SK-N-SH (cell line): Measurements from ENCODE around the gene RUSC2. TPM values are rescaled to one million over a fixed set of nuclear protein-coding genes. Genes with fewer than 3 reads are reported as not detected.
A peak's percentile ranks its signal among the peaks of the same experiment; 100 is the strongest.
"Not testable (repeated sequence)": the region's sequence is repeated elsewhere in the genome, so short reads cannot be mapped to it uniquely, and the experiment has no call there.

Experiments used
- CTCF ChIA-PET: fragments of 300-600, 350-600 bp; formaldehyde crosslinking; extraction: SDS; loops from one replicate; lab custom pipeline; 2021; lab: Yijun Ruan, JAX
- POLR2A ChIA-PET: fragments of 350-600 bp; sonication (Branson Sonifier 250); formaldehyde crosslinking; extraction: SDS; loops from one replicate; lab custom pipeline; 2020; ENCODE audit warnings: antibody characterized with exemption, inconsistent platforms; lab: Yijun Ruan, JAX
- DNase-seq: peaks from one replicate; pipeline ENCODE4 v3.0.0; 2012
- H2AFZ ChIP-seq: fragments of 200-600 bp; sonication (generic); 2 replicates; pipeline ENCODE4 v1.8.1; 2016; ENCODE audit warnings: antibody characterized with exemption, mild to moderate bottlenecking, low read depth
- H3F3A ChIP-seq: fragments of 200-600 bp; sonication (generic); replicated peaks from 2 replicates; pipeline ENCODE3; 2016; ENCODE audit warnings: antibody characterized with exemption, mild to moderate bottlenecking; ENCODE audit not compliant: insufficient read depth
- H3K27ac ChIP-seq, 2 experiments: fragments of 200-500 bp in 1 of 2; fragments of 200-600 bp in 1 of 2; sonication (Bioruptor generic) in 1 of 2; sonication (generic), shearing (Covaris generic) in 1 of 2; 2 replicates each; pipeline versions ENCODE4 v1.5.1 to v1.6.1; 2014 to 2016; ENCODE audit warnings: low read depth in 2 of 2, inconsistent platforms in 1 of 2, low read length in 1 of 2, mild to moderate bottlenecking in 1 of 2, mixed read lengths in 1 of 2
- H3K27me3 ChIP-seq: fragments of 200-600 bp; sonication (generic), shearing (Covaris generic); 2 replicates; pipeline ENCODE4 v1.6.1; 2016; ENCODE audit warnings: mixed run types; ENCODE audit not compliant: insufficient read depth
- H3K36me3 ChIP-seq, 2 experiments: fragments of 200-500 bp in 1 of 2; fragments of 200-600 bp in 1 of 2; sonication (Bioruptor generic) in 1 of 2; sonication (generic) in 1 of 2; replicated peaks in 1 of 2; 2 replicates each; pipeline versions ENCODE3 to v1.5.1; 2014 to 2016; ENCODE audit warnings: low read length in 1 of 2, mild to moderate bottlenecking in 1 of 2; ENCODE audit not compliant: insufficient read depth in 2 of 2, control insufficient read depth in 1 of 2
- H3K4me1 ChIP-seq, 2 experiments: fragments of 200-500 bp in 1 of 2; fragments of 200-600 bp in 1 of 2; sonication (Bioruptor generic) in 1 of 2; sonication (generic), shearing (Covaris generic) in 1 of 2; 2 replicates each; pipeline versions ENCODE4 v1.5.1 to v1.6.1; 2014 to 2016; ENCODE audit warnings: low read depth in 1 of 2, low read length in 1 of 2, mixed run types in 1 of 2; ENCODE audit not compliant: insufficient read depth in 2 of 2, control insufficient read depth in 1 of 2
- H3K4me2 ChIP-seq: fragments of 200-600 bp; sonication (generic), shearing (Covaris generic); 2 replicates; pipeline ENCODE4 v1.6.1; 2017; ENCODE audit warnings: mixed run types
- H3K4me3 ChIP-seq, 2 experiments: fragments of 200-500 bp in 1 of 2; fragments of 200-600 bp in 1 of 2; sonication (Bioruptor generic) in 1 of 2; sonication (generic), shearing (Covaris generic) in 1 of 2; 2 replicates each; pipeline versions ENCODE4 v1.5.1 to v1.8.1; 2014 to 2016; ENCODE audit warnings: low read depth in 2 of 2, inconsistent platforms in 1 of 2, low read length in 1 of 2, mild to moderate bottlenecking in 1 of 2, mixed read lengths in 1 of 2, moderate library complexity in 1 of 2
- H3K79me2 ChIP-seq: fragments of 200-600 bp; sonication (generic); 2 replicates; pipeline ENCODE4 v1.8.1; 2017; ENCODE audit warnings: mild to moderate bottlenecking; ENCODE audit not compliant: insufficient read depth
- H3K9ac ChIP-seq: fragments of 200-600 bp; sonication (generic); 2 replicates; pipeline ENCODE4 v1.6.1; 2017; ENCODE audit warnings: mixed run types
- H3K9me2 ChIP-seq: fragments of 200-600 bp; sonication (generic); 2 replicates; pipeline ENCODE4 v1.6.1; 2017; ENCODE audit warnings: mixed run types
- H3K9me3 ChIP-seq: fragments of 200-600 bp; sonication (generic); 2 replicates; pipeline ENCODE4 v1.6.1; 2017; ENCODE audit warnings: mixed run types, mild to moderate bottlenecking, moderate library complexity
- H4K20me1 ChIP-seq: fragments of 200-600 bp; sonication (generic); 2 replicates; pipeline ENCODE4 v1.6.1; 2017; ENCODE audit warnings: mild to moderate bottlenecking, mixed run types; ENCODE audit not compliant: insufficient read depth
- CHD2 ChIP-seq: fragments of 150-350 bp; IDR thresholded peaks from 2 replicates; pipeline ENCODE4 v1.6.1; 2018; ENCODE audit warnings: low read length; ENCODE audit not compliant: partially characterized antibody
- EP300 ChIP-seq, 2 experiments: IDR thresholded peaks; 2 replicates each; pipeline versions ENCODE4 v1.4.0 to v1.6.1; 2012; ENCODE audit warnings: borderline replicate concordance in 1 of 2, low read depth in 1 of 2, low read length in 1 of 2
- EZH2phosphoT487 ChIP-seq: fragments of 200-600 bp; sonication (generic); IDR thresholded peaks from 2 replicates; pipeline ENCODE4 v1.6.1; 2017; ENCODE audit warnings: low read depth, mixed run types, mild to moderate bottlenecking, antibody characterized with exemption, moderate library complexity, borderline replicate concordance
- FOSL2 ChIP-seq: IDR thresholded peaks from 2 replicates; pipeline ENCODE4 v1.4.0; 2012; ENCODE audit warnings: low read depth, mild to moderate bottlenecking, moderate library complexity, borderline replicate concordance
- FOXJ3 ChIP-seq: sonication (generic); formaldehyde crosslinking; IDR thresholded peaks from 2 replicates; pipeline ENCODE4 v1.5.1; 2020; ENCODE audit warnings: mild to moderate bottlenecking, missing genetic modification reagents
- GABPA ChIP-seq: IDR thresholded peaks from 2 replicates; pipeline ENCODE4 v1.4.0; 2012; ENCODE audit warnings: low read depth, mild to moderate bottlenecking
- GATA2 ChIP-seq: sonication (generic); formaldehyde crosslinking; IDR thresholded peaks from 2 replicates; pipeline ENCODE4 v1.5.0; 2020; ENCODE audit warnings: mild to moderate bottlenecking, missing genetic modification reagents
- IRF3 ChIP-seq: fragments of 150-350 bp; IDR thresholded peaks from 2 replicates; pipeline ENCODE4 v1.6.1; 2016; ENCODE audit warnings: mild to moderate bottlenecking, low read depth, low read length
- RAD21 ChIP-seq: IDR thresholded peaks from 2 replicates; pipeline ENCODE4 v1.6.1; 2012; ENCODE audit warnings: mild to moderate bottlenecking, low read length
- RCOR1 ChIP-seq: fragments of 150-350 bp; IDR thresholded peaks from 2 replicates; pipeline ENCODE4 v1.6.1; 2017; ENCODE audit warnings: antibody characterized with exemption, low read length
- REST ChIP-seq: IDR thresholded peaks from 2 replicates; pipeline ENCODE4 v1.6.1; 2012; ENCODE audit warnings: mild to moderate bottlenecking, low read depth, low read length, moderate library complexity
- TAF1 ChIP-seq: IDR thresholded peaks from 2 replicates; pipeline ENCODE4 v1.6.1; 2012; ENCODE audit warnings: low read depth, mild to moderate bottlenecking, low read length, moderate library complexity, borderline replicate concordance
- TCF12 ChIP-seq: IDR thresholded peaks from 2 replicates; pipeline ENCODE4 v1.4.0; 2012
- YY1 ChIP-seq: IDR thresholded peaks from 2 replicates; pipeline ENCODE4 v1.4.0; 2012; ENCODE audit warnings: low read depth, mild to moderate bottlenecking
- ZBTB33 ChIP-seq: IDR thresholded peaks from 2 replicates; pipeline ENCODE4 v1.4.0; 2012; ENCODE audit warnings: low read depth, borderline replicate concordance
- WGBS: methylation state at CpG from one replicate; pipeline ENCODE4 v1.1.6; 2017; ENCODE audit warnings: low lambda C conversion rate; 5-methylcytosine and 5-hydroxymethylcytosine counted together
- polyA plus RNA-seq, 3 experiments: library from polyadenylated mRNA; depleted of rRNA; stranded (reverse); fragments of >200 nt; gene quantifications; 2 replicates each; pipeline ENCODE4 v1.2.3, GENCODE V29; 2012
- TF ChIP-seq, protein P1 (sequence below): IDR thresholded peaks from 2 replicates; pipeline ENCODE4; 2012

Gene RUSC2
- polyA plus RNA-seq, 1 of the 3 experiments (the other 2 are of a cell fraction): 14.5 TPM

GRCh38 chr9:35534921-35535320 is 45.0 kb downstream of the RUSC2 start:
- H2AFZ ChIP-seq, H3K9ac ChIP-seq, H3F3A ChIP-seq, H3K9me2 ChIP-seq, H3K27ac ChIP-seq, POLR2A ChIA-PET, H4K20me1 ChIP-seq, H3K4me2 ChIP-seq, H3K36me3 ChIP-seq, H3K9me3 ChIP-seq, DNase-seq, H3K4me3 ChIP-seq, H3K27me3 ChIP-seq: not testable (repeated sequence)
- peaks cover 84% of the 10 kb centered on the region for H3K79me2 ChIP-seq
- H3K4me1 ChIP-seq: peaks cover 5 to 19% of the 10 kb centered on the region in 2 experiments; a peak in 3 of 4 replicates
- WGBS: 100% methylated on average over 3 of the region's 3 CpGs
- CTCF ChIA-PET: interaction anchor here (0.6 to 1.6 kb wide), 3 partner anchors 19 to 64 kb away, joined by 3 to 6 read pairs (median 3); no protein-coding TSS in a partner anchor

DNA sequence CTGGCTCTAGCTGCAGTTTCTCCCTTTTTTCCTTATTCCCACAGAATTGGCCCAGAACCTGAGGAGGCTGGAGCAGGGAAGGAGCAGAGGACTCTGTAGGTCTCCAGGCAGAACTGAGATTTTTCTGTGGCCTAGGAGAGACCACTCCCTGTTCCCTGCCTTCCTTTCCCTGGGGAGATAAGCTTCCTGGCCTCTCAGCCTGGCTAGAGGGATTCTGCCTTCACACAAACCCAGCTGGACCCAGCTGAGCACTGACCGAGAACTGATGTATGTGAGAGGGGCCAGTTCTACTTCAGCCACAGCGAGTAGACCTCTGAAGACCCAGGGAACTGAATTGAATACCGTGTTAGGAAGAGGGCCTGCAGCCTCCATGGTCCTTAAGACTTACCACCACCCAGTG is 48.0 kb downstream of the RUSC2 start:
- ChIA-PET POLR2A (interaction anchor here (1.0 kb wide), 2 partner anchors 8 to 49 kb away, joined by 3 to 5 read pairs; no protein-coding TSS in a partner anchor), CTCF (interaction anchor here (0.7 to 4.6 kb wide), 7 partner anchors 9 to 421 kb away, joined by 3 to 37 read pairs (median 4); no protein-coding TSS in a partner anchor)
- H3K9me3 ChIP-seq: no peaks in the 10 kb centered on the region
- no peaks in the 10 kb centered on the region for H3K9me2 ChIP-seq
- H3K4me1 ChIP-seq: peaks cover 5 to 27% of the 10 kb centered on the region in 2 experiments; a peak in 3 of 4 replicates
- H3F3A ChIP-seq: peaks cover 7% of the 10 kb centered on the region
- H3K36me3 ChIP-seq: peaks cover 3 to 8% of the 10 kb centered on the region in 2 experiments
- no peak for DNase-seq
- H3K79me2 ChIP-seq: peaks cover 88% of the 10 kb centered on the region
- no peaks in the 10 kb centered on the region for H4K20me1 ChIP-seq
- no peak overlapping the region for H2AFZ ChIP-seq
- 100% methylated on average over 3 of the region's 3 CpGs for WGBS
- TF ChIP-seq TCF12: no peak
- TF ChIP-seq, protein P1, sequence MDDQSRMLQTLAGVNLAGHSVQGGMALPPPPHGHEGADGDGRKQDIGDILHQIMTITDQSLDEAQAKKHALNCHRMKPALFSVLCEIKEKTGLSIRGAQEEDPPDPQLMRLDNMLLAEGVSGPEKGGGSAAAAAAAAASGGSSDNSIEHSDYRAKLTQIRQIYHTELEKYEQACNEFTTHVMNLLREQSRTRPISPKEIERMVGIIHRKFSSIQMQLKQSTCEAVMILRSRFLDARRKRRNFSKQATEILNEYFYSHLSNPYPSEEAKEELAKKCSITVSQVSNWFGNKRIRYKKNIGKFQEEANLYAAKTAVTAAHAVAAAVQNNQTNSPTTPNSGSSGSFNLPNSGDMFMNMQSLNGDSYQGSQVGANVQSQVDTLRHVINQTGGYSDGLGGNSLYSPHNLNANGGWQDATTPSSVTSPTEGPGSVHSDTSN: no peak
- TF ChIP-seq YY1: no peak
- TF ChIP-seq CHD2: no peak
- TF ChIP-seq EP300 (IDR thresholded peaks at IDR 0.05; ENCODE audit: borderline replicate concordance in 1 of 2, low read depth in 1 of 2, low read length in 1 of 2): no peak
- no peak for TF ChIP-seq IRF3
- TF ChIP-seq GATA2: no peak
- no peak for TF ChIP-seq RAD21
- no peak for TF ChIP-seq REST
- no peak for TF ChIP-seq TAF1
- no peak for TF ChIP-seq RCOR1
- no peak for TF ChIP-seq GABPA
- no peak for TF ChIP-seq FOSL2
- no peak for TF ChIP-seq EZH2phosphoT487
- TF ChIP-seq FOXJ3: no peak
- no peak for TF ChIP-seq ZBTB33
- no peak overlapping the region for H3K4me3 ChIP-seq
- H3K27ac ChIP-seq: peak overlapping the region; percentile 87 to 91
- H3K9ac ChIP-seq: peak overlapping the region; percentile 66
- peak overlapping the region; percentile 87 for H3K4me2 ChIP-seq
- H3K27me3 ChIP-seq: no peaks in the 10 kb centered on the region
